Smooth muscle cell (in vitro differentiated cells): ENCODE results near the gene MSGN1. TPM values are rescaled to one million over a fixed set of nuclear protein-coding genes. Genes with fewer than 3 reads are reported as not detected.

ENCODE experiments used
- DNase-seq: peaks from one replicate; lab custom pipeline; 2025; ENCODE audit not compliant: unreplicated experiment; lab: John Stamatoyannopoulos, UW
- H2AFZ ChIP-seq: fragments of 200-600 bp; sonication (generic); 2 replicates; pipeline ENCODE4 v1.6.0; 2016; ENCODE audit warnings: antibody characterized with exemption, low read depth, mild to moderate bottlenecking
- H3F3A ChIP-seq: fragments of 200-600 bp; sonication (generic); 2 replicates; pipeline ENCODE4 v1.6.0; 2017; ENCODE audit warnings: antibody characterized with exemption, low read depth
- H3K27ac ChIP-seq: fragments of 200-600 bp; sonication (generic); 2 replicates; pipeline ENCODE4 v1.5.1; 2016; ENCODE audit warnings: low read depth, mild to moderate bottlenecking
- H3K27me3 ChIP-seq: fragments of 200-600 bp; sonication (generic); 2 replicates; pipeline ENCODE4 v1.6.1; 2016; ENCODE audit warnings: low read depth, mild to moderate bottlenecking
- H3K36me3 ChIP-seq: fragments of 200-600 bp; sonication (generic); 2 replicates; pipeline ENCODE4 v1.5.1; 2016; ENCODE audit warnings: low read depth
- H3K4me1 ChIP-seq: fragments of 200-600 bp; sonication (generic); 2 replicates; pipeline ENCODE4 v1.5.1; 2016; ENCODE audit warnings: low read depth
- H3K4me2 ChIP-seq: fragments of 200-600 bp; sonication (generic); 2 replicates; pipeline ENCODE4 v1.6.0; 2016; ENCODE audit warnings: mild to moderate bottlenecking
- H3K4me3 ChIP-seq: fragments of 200-600 bp; sonication (generic); 2 replicates; pipeline ENCODE4 v1.5.1; 2016; ENCODE audit warnings: mild to moderate bottlenecking
- H3K79me2 ChIP-seq: fragments of 200-600 bp; sonication (generic); 2 replicates; pipeline ENCODE4 v1.6.0; 2016; ENCODE audit warnings: low read depth, mild to moderate bottlenecking
- H3K9ac ChIP-seq: fragments of 200-600 bp; sonication (generic); 2 replicates; pipeline ENCODE4 v1.6.0; 2016; ENCODE audit warnings: low read depth
- H3K9me3 ChIP-seq: fragments of 200-600 bp; sonication (generic); replicated peaks from 2 replicates; pipeline ENCODE4 v1.5.1; 2016; ENCODE audit warnings: low read depth
- H4K20me1 ChIP-seq: fragments of 200-600 bp; sonication (generic); 2 replicates; pipeline ENCODE4 v1.6.0; 2016; ENCODE audit warnings: low read depth
- WGBS: methylation state at CpG from one replicate; pipeline ENCODE4 v1.1.7; 2016; ENCODE audit warnings: low lambda C conversion rate; 5-methylcytosine and 5-hydroxymethylcytosine counted together
- polyA plus RNA-seq: library from polyadenylated mRNA; unstranded; fragments of >200 nt; fragmentation: Nextera tagmentation; extraction: Ambion mirVana; gene quantifications from 2 replicates; pipeline ENCODE4 v1.2.1, GENCODE V29; 2016
- total RNA-seq: library from RNA; depleted of rRNA; stranded (reverse); fragments of >200 nt; gene quantifications from 2 replicates; pipeline ENCODE4 v1.2.3, GENCODE V29; 2014
- TF ChIP-seq, protein P1 (sequence below): fragments of 200-600 bp; sonication (generic); IDR thresholded peaks from 2 replicates; pipeline ENCODE4 v1.5.1; 2017; ENCODE audit warnings: borderline replicate concordance, mild to moderate bottlenecking, antibody characterized with exemption; ENCODE audit not compliant: insufficient read depth, poor library complexity, severe bottlenecking

The MSGN1 gene
- total and polyA plus RNA-seq, 2 experiments from 2014 or later = 0.56 TPM; not detected in 1

DNA sequence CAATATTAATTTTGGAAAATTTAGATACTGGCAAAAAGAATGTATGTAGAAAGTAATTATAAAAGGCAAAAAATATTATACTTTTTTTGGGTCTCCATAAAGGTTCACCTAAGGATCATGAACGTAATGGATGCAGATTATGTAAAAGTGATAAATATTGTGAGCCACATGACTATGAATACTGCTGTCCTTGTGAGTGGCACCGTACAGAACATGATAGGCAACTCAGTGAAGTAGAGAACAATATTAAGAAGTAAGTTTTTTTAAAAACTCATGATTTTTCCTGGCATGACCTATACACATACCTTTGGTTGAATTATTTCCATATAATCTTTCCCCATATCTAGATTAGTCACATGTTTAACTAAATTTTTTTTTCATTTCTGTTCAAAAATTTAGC, 43.7 kb upstream of the MSGN1 start:
- no peak for DNase-seq
- no peak overlapping the region for H3K4me3 ChIP-seq
- WGBS = 98% methylated on average over 2 of the region's 2 CpGs

DNA sequence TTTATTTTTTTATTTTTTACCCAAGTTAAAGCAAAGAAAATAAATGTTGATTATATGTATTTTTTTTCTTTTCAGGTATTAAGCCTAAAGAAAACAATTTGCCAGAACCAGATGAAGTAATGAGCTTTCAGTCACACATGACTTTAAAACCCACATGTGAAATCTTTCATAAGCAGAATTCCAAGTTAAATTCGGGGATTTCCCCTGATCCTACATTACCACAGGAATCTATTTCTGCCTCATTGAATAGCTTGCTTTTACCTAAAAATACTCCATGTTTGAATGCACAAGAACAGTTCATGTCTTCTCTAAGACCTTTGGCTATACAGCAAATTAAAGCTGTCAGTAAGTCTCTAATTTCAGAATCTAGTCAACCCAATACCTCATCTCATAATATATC, 35.7 kb upstream of the MSGN1 start:
- H3K79me2 ChIP-seq = no peaks in the 10 kb centered on the region
- H4K20me1 ChIP-seq = no peaks in the 10 kb centered on the region
- no peaks in the 10 kb centered on the region for H3K9me3 ChIP-seq
- H3K27ac ChIP-seq = peak overlapping the region; percentile 66
- TF ChIP-seq, protein P1, sequence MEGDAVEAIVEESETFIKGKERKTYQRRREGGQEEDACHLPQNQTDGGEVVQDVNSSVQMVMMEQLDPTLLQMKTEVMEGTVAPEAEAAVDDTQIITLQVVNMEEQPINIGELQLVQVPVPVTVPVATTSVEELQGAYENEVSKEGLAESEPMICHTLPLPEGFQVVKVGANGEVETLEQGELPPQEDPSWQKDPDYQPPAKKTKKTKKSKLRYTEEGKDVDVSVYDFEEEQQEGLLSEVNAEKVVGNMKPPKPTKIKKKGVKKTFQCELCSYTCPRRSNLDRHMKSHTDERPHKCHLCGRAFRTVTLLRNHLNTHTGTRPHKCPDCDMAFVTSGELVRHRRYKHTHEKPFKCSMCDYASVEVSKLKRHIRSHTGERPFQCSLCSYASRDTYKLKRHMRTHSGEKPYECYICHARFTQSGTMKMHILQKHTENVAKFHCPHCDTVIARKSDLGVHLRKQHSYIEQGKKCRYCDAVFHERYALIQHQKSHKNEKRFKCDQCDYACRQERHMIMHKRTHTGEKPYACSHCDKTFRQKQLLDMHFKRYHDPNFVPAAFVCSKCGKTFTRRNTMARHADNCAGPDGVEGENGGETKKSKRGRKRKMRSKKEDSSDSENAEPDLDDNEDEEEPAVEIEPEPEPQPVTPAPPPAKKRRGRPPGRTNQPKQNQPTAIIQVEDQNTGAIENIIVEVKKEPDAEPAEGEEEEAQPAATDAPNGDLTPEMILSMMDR = no peak
- no peaks in the 10 kb centered on the region for H3K4me1 ChIP-seq
- no peaks in the 10 kb centered on the region for H3F3A ChIP-seq
- H3K36me3 ChIP-seq = peaks cover 7% of the 10 kb centered on the region
- no peaks in the 10 kb centered on the region for H3K27me3 ChIP-seq
- DNase-seq = no peak
- H3K4me3 ChIP-seq = no peak overlapping the region
- no peak overlapping the region for H2AFZ ChIP-seq
- H3K4me2 ChIP-seq = peak overlapping the region; percentile 27
- H3K9ac ChIP-seq = no peak overlapping the region
- 45% methylated on average over 1 of the region's 1 CpG for WGBS

More for the DNA sequence above, 43.7 kb upstream of the MSGN1 start:
- Histone ChIP-seq H3K9me3 (no peaks in the 10 kb centered on the region), H2AFZ (no peak overlapping the region), H3F3A (no peaks in the 10 kb centered on the region), H4K20me1 (no peaks in the 10 kb centered on the region), H3K9ac (no peak overlapping the region), H3K4me2 (no peak overlapping the region), H3K36me3 (peaks cover 11% of the 10 kb centered on the region), H3K79me2 (no peaks in the 10 kb centered on the region), H3K27me3 (no peaks in the 10 kb centered on the region), H3K4me1 (no peaks in the 10 kb centered on the region), H3K27ac (no peak overlapping the region)
- TF ChIP-seq, protein P1 = no peak

DNA sequence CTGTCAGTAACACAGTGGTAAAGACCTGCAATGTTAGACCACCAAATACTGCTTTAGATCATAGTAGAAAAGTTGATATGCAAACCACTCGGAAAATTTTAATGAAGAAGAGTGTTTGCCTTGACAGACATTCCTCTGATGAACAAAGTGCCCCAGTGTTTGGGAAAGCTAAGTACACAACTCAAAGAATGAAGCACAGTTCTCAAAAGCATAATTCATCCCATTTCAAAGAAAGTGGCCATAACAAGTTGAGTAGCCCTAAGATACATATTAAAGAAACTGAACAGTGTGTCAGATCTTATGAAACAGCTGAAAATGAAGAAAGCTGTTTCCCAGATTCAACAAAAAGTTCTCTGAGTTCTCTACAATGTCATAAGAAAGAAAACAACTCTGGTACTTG, 34.8 kb upstream of the MSGN1 start:
- 91% methylated on average over 1 of the region's 1 CpG for whole genome bisulfite sequencing
- Histone ChIP-seq H3K4me2 (no peak overlapping the region), H3K27ac (no peak overlapping the region), H3F3A (no peaks in the 10 kb centered on the region), H3K79me2 (no peaks in the 10 kb centered on the region), H3K4me3 (no peak overlapping the region), H3K36me3 (peaks cover 4% of the 10 kb centered on the region), H4K20me1 (no peaks in the 10 kb centered on the region), H3K9me3 (no peaks in the 10 kb centered on the region), H2AFZ (no peak overlapping the region), H3K9ac (no peak overlapping the region), H3K27me3 (no peaks in the 10 kb centered on the region), H3K4me1 (no peaks in the 10 kb centered on the region)
- no peak for DNase-seq
- TF ChIP-seq, protein P1 = no peak

DNA sequence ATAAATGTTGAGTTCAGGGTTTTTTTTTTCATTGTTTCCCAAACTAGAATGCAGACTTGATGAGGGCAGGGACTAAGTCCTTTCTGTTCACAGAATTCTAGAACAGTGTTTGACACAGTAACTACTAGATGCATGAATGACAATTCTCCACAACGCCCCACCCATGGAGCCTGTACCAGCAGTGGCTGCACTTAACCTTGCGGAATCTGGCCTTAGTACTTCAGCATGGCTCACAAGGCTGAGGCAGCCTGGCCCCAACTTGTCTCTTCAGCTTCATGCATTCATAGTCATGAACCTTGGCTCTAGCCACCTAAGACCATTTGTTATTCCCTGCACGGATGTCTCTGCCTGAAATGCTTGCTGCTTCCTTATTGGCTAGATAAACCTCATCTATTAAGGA, 29.5 kb upstream of the MSGN1 start:
- Histone ChIP-seq H3K4me3 (no peak overlapping the region), H3F3A (peaks cover 13% of the 10 kb centered on the region), H3K4me2 (no peak overlapping the region), H3K36me3 (no peaks in the 10 kb centered on the region), H3K4me1 (peaks cover 11% of the 10 kb centered on the region), H3K27ac (no peak overlapping the region), H3K79me2 (no peaks in the 10 kb centered on the region), H3K9me3 (no peaks in the 10 kb centered on the region), H2AFZ (no peak overlapping the region), H4K20me1 (no peaks in the 10 kb centered on the region), H3K9ac (no peak overlapping the region), H3K27me3 (no peaks in the 10 kb centered on the region)
- TF ChIP-seq, protein P1 = no peak
- no peak for DNase-seq
- WGBS = 88% methylated on average over 3 of the region's 3 CpGs
